GM21447 (cell line): Measurements from ENCODE around the gene GARNL3.

Experiments used
- ATAC-seq: cut with Tn5 transposase; IDR thresholded peaks from one replicate; pipeline ENCODE4 v1.9.1; 2021; ENCODE audit not compliant: unreplicated experiment

GARNL3 gene

GRCh38 chr9:127277770-127278169, 13.2 kb downstream of the GARNL3 start:
- no peak for ATAC-seq

DNA sequence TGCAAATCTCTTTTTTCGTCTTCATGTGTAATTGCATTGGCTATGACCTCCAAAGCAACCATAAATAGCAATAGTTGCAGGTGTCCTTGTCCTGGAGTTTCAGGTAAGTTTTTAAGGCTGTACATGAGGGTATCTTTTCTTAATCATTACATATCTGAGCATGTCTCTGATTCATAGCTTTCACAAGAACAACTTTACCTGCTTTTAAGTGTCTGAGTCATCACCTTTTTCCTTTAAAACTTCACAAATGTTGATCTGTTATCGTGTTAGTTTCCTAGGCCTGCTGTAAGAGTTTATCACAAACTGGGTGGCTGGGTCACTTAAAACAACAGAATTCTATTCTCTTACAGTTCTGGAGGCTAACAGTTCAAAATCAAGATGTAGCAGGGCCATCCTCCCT, 13.8 kb downstream of the GARNL3 start:
- no peak for ATAC-seq

- ATAC-seq, result no peak
Measured at GRCh38 chr9:127279717-127280285, 15.2 kb downstream of the GARNL3 start.

- ATAC-seq, result no peak
Measured at GRCh38 chr9:127280880-127281660, 16.5 kb downstream of the GARNL3 start.

DNA sequence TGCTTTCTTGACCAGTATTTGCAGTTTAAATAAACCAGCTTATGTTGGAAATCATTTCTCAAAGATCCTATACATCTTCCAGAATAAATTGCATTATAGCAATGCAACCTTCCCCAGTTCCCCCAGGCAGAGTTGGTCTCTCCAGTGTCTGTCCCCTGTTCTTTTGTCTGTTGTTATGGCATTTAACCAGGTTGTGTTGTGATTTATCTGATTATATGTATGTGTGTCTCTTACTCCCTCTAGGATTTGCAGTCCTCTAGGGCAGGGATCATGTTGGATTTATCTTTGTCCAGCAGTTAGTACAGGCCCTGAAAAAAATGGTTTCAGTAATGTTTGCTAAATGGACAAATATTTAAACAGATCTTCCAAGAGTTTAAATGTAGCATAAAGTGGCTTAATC, 17.3 kb downstream of the GARNL3 start:
- no peak for ATAC-seq

GRCh38 chr9:127282611-127283010, 18.0 kb downstream of the GARNL3 start:
- no peak for ATAC-seq

DNA sequence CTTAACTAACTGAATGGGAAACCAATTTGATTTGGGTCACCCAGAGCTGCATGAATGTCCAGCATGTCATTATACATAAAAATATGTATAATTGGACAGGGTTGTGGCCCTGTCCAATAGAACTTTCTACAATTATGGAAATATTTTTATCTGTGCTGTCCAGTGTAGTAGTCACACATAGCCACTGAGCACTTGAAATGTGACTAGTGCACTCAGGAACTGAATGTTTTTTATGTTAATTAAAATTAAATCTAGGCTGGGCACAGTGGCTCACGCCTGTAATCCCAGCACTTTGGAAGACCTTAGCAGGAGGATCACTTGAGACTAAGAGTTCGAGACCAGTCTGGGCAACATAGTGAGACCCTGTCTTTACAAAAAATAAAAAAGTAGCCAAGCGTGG, 18.6 kb downstream of the GARNL3 start:
- no peak for ATAC-seq

DNA sequence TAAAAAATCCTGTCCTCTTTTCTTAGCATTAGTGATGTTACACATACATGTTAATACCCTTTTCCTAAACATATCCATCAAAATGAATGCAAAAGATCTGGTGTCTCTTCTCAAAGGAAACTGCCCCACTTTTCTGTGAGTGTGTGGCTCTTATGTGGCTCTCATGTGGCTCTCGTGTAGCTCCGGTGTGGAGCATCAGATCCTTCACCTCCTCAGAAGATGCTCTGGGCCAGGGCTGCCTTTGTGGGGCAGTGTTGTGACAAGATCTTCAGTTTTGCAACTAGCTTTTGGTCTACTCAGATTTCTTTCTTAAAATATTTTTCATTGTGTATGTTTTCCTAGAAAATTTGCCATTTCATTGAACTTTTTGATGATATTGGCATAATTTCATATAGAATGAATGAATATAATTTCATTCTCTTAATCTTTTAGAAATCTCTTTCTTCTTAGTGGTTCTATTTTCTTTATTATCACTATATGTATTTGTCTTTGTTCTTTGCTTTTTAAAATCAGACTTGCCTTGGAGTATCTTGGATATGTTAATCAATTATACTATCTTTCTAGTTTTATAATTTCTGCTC, 19.4 kb downstream of the GARNL3 start:
- ATAC-seq, result no peak

DNA sequence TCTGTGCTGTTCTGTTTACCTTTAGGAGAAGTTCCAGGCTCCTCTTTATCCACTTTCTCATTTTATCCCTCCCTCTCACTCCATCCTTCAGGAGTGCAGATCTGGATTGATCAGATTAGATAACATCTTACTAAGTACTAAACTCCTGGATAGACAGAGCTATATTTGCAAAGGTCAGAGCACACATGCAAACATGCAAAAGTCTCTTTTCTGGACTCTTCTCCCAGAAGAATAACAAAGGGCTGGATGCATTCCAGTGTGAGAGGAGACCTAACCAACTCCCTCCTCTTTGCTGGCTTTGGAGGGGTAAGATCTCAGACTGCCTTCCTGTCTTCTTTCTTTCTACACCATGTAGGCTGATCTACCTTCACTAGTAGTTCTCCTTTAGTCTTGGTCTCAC, 21.4 kb downstream of the GARNL3 start:
- ATAC-seq, result no peak

- ATAC-seq, result no peak
Measured at GRCh38 chr9:127290561-127291065, 26.0 kb downstream of the GARNL3 start.

- no peak for ATAC-seq
Measured at GRCh38 chr9:127291246-127291778, 26.7 kb downstream of the GARNL3 start.

- ATAC-seq, result no peak
Measured at GRCh38 chr9:127292415-127292814, 27.8 kb downstream of the GARNL3 start.

GRCh38 chr9:127293328-127293727, 28.8 kb downstream of the GARNL3 start:
- ATAC-seq, result no peak

GRCh38 chr9:127293767-127294166, 29.2 kb downstream of the GARNL3 start:
- ATAC-seq, result no peak

DNA sequence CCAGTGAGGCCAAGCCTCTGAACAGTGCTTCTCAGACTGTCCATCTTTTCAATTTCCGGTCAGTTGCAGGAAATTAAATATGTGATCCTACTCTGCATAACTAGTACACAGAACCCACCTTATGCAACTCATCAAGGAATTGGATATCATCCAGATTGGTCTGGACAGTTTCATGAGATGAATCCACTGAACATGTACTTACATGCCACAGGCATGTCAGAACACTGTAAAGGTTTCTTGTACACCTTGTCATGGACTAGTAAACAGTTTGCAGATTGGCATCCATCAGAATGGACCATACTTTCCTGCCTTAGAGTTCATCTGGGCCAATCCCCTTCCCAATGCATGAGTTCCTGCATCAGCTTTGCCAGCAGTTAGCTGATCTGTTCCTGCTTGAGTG, 30.4 kb downstream of the GARNL3 start:
- no peak for ATAC-seq

DNA sequence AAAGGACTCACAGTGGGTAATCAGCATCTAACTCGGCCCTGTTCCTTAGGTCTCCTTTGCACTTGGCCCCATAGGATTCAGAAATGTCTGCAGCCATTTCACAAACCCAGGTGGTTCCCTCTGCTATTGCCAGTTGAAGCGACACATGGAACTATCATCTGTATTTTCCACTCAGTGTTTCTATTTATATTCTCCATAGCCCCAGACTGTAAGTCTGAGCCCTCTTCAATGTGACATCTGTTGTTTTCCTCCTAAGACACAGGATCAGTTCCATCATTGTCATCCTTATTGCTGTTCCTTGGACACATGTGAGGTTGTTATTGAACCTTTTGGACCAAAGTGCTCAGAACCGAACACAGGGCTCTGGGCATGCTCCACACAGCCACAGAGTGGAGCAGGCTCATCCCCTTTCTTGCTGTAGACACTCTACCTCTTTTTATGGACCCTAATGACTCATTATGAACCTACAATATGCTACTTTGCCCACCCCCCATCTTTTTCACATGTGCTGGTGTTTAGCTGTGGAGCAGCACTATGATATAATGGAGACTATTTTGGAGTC, 36.4 kb downstream of the GARNL3 start:
- no peak for ATAC-seq

GRCh38 chr9:127303830-127304229, 39.3 kb downstream of the GARNL3 start:
- ATAC-seq, result no peak

GRCh38 chr9:127305206-127305837, 40.7 kb downstream of the GARNL3 start:
- no peak for ATAC-seq

- ATAC-seq, result no peak
Measured at GRCh38 chr9:127305838-127306226, 41.3 kb downstream of the GARNL3 start.

DNA sequence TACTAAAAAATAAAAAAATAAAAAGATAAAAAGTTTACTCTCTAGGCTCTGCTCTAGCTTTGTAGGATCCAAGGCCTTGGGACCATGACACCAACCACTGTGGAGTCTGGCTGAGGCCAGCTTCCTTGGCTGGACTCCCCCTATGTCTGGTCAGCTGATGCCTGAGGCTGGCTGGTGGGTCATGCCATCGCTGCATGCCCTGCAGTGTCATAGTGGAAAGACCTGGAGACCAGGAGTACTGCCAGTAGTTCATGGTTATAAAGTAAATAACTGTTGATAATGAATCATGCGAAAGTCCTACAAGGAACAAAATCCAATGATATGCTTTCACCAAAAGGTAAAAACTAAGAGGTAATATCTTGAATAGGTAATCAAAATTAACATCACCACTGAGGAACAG, 43.2 kb downstream of the GARNL3 start:
- ATAC-seq, result no peak
